ENCODE results near the gene SLC41A1.
A peak's percentile ranks its signal among the peaks of the same experiment; 100 is the strongest.

The SLC41A1 gene

DNA sequence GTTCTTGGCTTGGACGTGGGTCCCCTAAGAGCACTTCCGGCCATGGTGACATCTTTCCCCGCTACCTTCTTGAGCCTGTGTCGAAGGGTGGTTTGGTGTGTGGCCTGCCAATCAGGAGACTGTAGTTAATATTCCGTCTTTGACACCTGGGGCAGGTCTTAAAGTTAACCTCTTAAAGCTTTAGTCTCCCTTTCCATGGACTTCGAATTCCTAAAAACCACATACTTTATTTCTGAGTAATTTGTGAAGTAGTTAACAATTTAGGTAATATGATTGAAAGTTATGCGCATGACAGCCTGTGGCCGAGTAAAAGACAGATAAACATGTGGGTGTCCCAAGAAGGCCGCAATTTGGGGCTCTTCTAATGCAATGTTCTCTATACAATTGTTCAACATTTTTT lies 27.6 kb downstream of the SLC41A1 start:
- no peak for DNase-seq

GRCh38 chr1:205783904-205784303 lies 29.1 kb downstream of the SLC41A1 start:
- no peak for DNase-seq

DNA sequence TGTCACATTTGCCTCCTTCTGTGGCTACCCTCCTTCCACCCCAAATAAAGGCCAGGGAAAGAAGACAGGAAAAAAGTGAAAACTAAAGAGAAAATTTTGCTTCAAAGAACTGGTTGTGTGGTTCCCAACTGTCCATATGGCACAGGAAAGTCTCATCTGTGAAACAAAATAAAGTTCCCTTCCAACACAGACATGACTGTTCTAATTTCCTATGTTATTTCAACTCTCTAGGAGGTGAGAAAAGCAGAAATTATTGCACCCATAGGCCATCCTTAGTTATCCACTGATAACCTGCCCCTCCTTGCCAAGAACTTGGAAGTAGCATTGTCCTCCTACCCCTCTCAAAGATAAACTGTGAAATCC lies 29.6 kb downstream of the SLC41A1 start:
- no peak for DNase-seq

GRCh38 chr1:205782627-205783432 lies 30.2 kb downstream of the SLC41A1 start:
- DNase-seq = no peak

GRCh38 chr1:205780335-205780734 lies 32.7 kb downstream of the SLC41A1 start:
- DNase-seq = no peak

GRCh38 chr1:205777994-205778393 lies 35.0 kb downstream of the SLC41A1 start:
- DNase-seq = no peak

DNA sequence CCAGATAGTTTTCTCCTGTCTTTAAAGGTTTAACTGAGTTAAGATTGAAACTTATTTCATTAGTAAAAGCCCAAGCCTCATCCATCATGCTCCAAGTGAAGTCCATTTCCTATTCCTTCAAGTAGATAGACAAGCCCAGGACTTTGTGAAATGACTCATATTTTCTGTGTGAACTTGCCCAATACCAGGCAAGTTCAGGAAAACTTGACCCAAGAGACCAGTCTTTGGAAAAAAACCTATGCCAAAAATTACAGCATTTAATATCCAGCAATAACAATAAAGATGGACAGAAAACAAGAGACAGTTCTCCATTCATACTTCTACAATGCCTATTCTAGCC lies 37.3 kb downstream of the SLC41A1 start:
- no peak for DNase-seq

DNA sequence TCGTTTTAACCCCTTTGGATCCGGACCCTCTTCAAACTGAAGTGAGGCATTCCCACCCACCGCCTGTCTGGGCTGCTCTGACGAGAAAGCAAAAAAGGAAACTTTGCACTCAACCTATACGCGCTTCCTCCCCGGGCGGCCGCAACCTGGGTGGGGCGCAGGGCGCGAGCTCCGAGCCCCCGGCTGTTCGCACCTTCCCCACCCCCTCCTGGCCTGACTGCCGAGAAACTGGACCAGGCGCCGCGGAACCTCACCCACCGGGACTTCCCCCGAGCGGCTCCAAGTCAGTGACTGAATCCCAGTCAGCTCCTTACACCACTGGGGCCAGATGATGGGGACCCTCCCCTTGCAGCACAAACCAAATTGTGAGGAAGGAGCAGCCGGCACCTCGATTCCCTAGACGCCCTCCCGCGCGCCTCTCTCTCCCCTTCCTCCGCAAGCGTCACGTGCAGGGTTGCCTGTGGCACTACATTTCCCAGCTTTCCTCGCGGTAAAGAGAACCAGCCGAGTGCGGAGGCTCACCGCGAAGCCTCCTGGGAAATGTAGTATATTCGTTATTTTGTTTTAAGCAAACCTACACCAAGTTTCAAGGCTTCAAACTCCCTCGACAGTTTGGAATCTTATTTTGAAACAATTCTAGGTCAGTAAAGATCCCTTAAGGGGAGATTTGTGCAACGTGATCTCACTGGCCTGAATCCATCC lies 37.8 kb downstream of the SLC41A1 start, which contains the start of gene RAB29:
TSS of gene RAB29 (minus strand) at position 468 of the 702 bp plus-strand sequence. CDS start 526 bp downstream, outside the sequence.
- peak; percentile 87 for DNase-seq

- no peak for DNase-seq
Observed at GRCh38 chr1:205774198-205775014, 38.6 kb downstream of the SLC41A1 start.

- no peak for DNase-seq
Observed at GRCh38 chr1:205772607-205773032, 40.4 kb downstream of the SLC41A1 start.

DNA sequence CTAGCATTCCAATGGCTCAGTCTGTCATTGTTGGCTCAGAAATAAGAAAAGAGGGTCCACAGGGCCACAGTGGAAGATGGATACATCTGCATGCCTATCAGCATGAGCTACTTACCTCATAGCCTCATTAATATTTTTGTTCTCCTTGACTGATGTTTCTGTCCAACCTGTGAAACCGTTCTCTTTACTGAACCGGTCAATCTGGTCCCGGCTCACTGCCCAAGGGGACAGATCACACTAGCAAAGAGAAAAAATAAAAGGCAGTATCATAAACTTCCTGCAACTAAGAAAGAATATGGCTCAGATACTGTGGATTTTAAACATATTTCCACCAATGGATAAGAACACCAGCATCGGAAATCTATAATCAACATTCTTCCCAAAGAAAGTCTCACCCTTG lies 42.4 kb downstream of the SLC41A1 start:
- DNase-seq = no peak

DNA sequence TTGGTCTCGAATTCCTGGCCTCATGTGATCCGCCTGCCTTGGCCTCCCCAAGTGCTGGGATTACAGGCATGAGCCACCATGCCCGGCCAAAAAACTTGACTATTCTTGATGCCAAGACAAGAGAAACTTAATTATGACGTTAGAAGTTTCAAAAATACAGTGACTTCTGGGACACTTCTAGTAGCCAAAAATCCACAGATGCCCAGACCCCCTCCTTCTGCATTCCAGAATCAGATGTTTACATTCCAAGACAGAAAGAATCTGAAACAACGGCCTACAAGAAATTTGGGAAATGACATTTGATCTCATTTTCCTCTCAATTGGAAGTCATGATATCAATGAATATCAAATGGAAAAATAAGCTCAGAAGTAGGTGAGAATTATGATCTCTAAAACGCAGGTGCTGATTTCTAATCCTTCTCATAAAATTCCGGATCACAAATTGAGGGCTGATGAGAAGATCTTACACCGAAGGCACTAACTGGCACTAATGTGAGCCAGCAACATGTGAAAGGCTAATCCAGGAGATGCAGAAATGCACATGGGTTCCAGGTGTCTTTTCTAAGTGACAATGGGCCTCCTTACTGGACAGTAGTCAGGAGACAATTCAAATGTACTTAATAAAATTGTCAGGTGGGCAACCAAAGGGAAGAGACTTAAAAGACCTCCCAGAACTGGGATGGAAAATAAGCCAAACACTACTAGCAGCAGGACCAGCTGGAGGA lies 43.2 kb downstream of the SLC41A1 start:
- no peak for DNase-seq

DNA sequence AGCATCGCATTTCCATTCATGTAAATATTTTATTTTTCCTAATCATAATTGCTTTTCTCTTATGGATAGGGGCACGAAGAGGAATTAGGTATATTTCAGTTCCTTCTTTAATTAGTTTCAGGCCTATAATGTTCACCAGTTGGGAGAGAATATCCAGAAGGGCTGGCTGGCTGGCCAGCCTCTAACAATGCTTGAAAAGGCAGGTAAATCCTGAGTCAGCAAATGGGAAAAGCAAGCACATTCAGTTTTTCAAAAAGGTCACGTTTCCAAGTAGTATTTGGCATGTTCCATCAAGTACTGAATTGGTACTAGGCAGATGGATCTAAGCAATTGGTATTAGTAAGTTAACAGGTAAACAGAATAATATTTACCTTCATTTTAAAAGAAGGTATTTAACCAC lies 45.8 kb downstream of the SLC41A1 start:
- DNase-seq = no peak

DNA sequence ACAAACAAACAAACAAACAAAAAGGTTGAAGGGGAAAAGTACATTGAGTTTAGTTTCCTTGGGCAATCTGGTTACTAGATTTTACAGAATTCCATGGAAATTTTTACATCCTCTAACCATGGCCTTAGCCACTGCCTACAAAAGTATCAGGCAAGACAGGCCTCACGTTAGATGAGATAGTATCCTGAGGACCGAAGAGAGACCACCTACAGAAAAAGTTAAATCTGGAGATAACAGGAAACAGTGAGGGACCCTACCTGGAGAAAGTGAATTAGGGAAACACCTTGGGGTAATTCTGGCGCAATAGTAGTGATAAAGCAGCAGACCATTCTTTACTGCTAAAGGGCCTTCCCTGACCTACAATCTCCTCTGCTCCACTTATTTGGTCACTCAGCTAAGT lies 46.4 kb downstream of the SLC41A1 start:
- DNase-seq = no peak

- DNase-seq = no peak
Observed at GRCh38 chr1:205766038-205766437, 47.0 kb downstream of the SLC41A1 start.

- DNase-seq = no peak
Observed at GRCh38 chr1:205764578-205764977, 48.4 kb downstream of the SLC41A1 start.

DNA sequence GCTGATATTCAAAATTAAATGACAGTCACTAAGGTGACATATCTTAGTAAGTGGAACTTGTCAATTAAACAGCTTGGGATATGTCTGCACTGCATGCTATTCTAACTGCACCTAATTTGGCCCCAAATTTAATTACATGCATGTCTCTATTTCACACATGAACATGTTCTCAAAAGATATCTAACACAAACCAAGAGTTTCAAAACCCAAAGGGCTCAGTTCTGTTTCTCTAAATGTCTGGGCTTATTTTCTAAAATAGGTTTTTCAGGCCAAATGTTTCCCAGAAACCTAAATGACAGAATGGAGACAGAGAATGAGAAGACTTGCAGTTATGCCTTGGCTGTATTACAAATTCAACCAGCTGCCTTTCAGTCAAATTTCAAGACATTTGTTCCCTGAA lies 49.0 kb downstream of the SLC41A1 start:
- no peak for DNase-seq

- DNase-seq = no peak
Observed at GRCh38 chr1:205760606-205761005, 52.4 kb downstream of the SLC41A1 start.

- no peak for DNase-seq
Observed at GRCh38 chr1:205756552-205756951, 56.4 kb downstream of the SLC41A1 start.

- DNase-seq = no peak
Observed at GRCh38 chr1:205754857-205755256, 58.1 kb downstream of the SLC41A1 start.

DNA sequence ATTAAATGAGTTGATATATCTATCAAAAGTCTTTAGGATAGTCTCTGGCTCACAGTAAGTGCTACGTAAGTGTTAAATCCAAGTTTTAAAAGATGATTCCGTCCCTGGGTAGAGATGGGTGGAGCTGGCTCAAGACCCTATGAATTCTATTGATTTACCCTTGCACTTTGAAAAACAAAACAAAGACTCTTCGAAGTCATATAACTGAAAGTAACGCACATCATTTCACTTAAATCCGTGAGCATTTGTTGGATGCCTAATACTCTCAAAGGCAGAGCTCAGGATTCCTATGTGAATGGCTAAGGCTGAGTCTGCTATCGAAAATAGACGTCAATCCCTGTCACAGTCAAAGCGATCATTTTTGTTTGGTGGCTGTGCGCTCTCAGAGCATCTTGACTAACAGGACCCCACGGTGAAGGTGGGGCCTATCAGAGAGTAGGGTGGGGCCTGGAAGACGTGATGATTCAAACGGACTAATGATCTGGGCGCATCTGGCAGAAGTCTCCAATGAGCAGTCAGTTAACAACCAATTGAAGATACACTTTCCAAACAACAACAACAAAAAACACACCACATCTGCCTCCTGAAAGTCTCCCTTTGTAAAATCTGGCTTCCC lies 61.9 kb downstream of the SLC41A1 start:
- no peak for DNase-seq

All from NCI-H1092 treated with DMSO at 0.1 percent for 48 hours (cell line).